HEK293 (cell line): ENCODE data around the gene RPL12.
A peak's percentile ranks its signal among the peaks of the same experiment; 100 is the strongest.

Experiments
- CTCF ChIA-PET: fragments of 350-600 bp; formaldehyde crosslinking; extraction: SDS; loops from one replicate; lab custom pipeline; 2021; ENCODE audit warnings: antibody characterized with exemption; lab: Yijun Ruan, JAX
- POLR2A ChIA-PET: fragments of 300-600 bp; formaldehyde crosslinking; extraction: SDS; loops from one replicate; lab custom pipeline; 2020; ENCODE audit warnings: antibody characterized with exemption, inconsistent platforms; lab: Yijun Ruan, JAX
- H3K27ac ChIP-seq: fragments of 200-500 bp; sonication (Bioruptor generic); 2 replicates; pipeline ENCODE4 v1.5.1; 2014; ENCODE audit warnings: low read depth, low read length, control low read depth, inconsistent platforms; ENCODE audit errors: extremely low read depth
- H3K36me3 ChIP-seq, 2 experiments: fragments of 200-500 bp in 1 of 2; sonication (Bioruptor generic) in 1 of 2; 1 replicate in 1 of 2; 2 replicates in 1 of 2; pipeline ENCODE4 v1.5.1; 2014 to 2017; ENCODE audit warnings: inconsistent platforms in 2 of 2, low read length in 2 of 2; ENCODE audit not compliant: control insufficient read depth in 2 of 2, insufficient read depth in 1 of 2
- H3K4me1 ChIP-seq: fragments of 200-500 bp; sonication (Bioruptor generic); 2 replicates; pipeline ENCODE4 v1.5.1; 2014; ENCODE audit warnings: mild to moderate bottlenecking, low read length, inconsistent platforms; ENCODE audit not compliant: control insufficient read depth, insufficient read depth
- H3K4me3 ChIP-seq: 2 replicates; pipeline ENCODE4 v1.5.1; 2011; ENCODE audit warnings: low read depth, mild to moderate bottlenecking, control low read depth, low read length, moderate library complexity
- H3K9me3 ChIP-seq: fragments of 200-500 bp; sonication (Bioruptor generic); 2 replicates; pipeline ENCODE4 v1.5.1; 2014; ENCODE audit warnings: low read depth, low read length, inconsistent platforms; ENCODE audit not compliant: control insufficient read depth, insufficient read depth
- GFI1B ChIP-seq: fragments of 450-650 bp; formaldehyde crosslinking; IDR thresholded peaks from 2 replicates; pipeline ENCODE4 v1.5.1; 2016; ENCODE audit warnings: missing biosample characterization, missing genetic modification characterization
- GLI2 ChIP-seq: fragments of 450-650 bp; formaldehyde crosslinking; IDR thresholded peaks from 2 replicates; pipeline ENCODE4; 2017; ENCODE audit warnings: missing biosample characterization, missing genetic modification characterization, low read depth, borderline replicate concordance
- GLI4 ChIP-seq: fragments of 450-650 bp; formaldehyde crosslinking; IDR thresholded peaks from 2 replicates; pipeline ENCODE4 v1.5.1; 2016; ENCODE audit warnings: missing biosample characterization, missing genetic modification characterization
- IKZF3 ChIP-seq: fragments of 450-650 bp; IDR thresholded peaks from 2 replicates; pipeline ENCODE4 v1.5.0; 2018; ENCODE audit warnings: missing biosample characterization, mild to moderate bottlenecking, missing genetic modification characterization, moderate library complexity
- MZF1 ChIP-seq: fragments of 450-650 bp; formaldehyde crosslinking; IDR thresholded peaks from 2 replicates; pipeline ENCODE4 v1.5.1; 2017; ENCODE audit warnings: missing biosample characterization, missing genetic modification characterization, borderline replicate concordance
- PRDM1 ChIP-seq: fragments of 450-650 bp; formaldehyde crosslinking; IDR thresholded peaks from 2 replicates; pipeline ENCODE4; 2016; ENCODE audit warnings: missing biosample characterization, missing genetic modification characterization
- RBAK ChIP-seq: fragments of 450-650 bp; formaldehyde crosslinking; IDR thresholded peaks from 2 replicates; pipeline ENCODE4 v1.5.1; 2016; ENCODE audit warnings: missing biosample characterization, missing genetic modification characterization
- SCRT1 ChIP-seq: fragments of 450-650 bp; formaldehyde crosslinking; IDR thresholded peaks from 2 replicates; pipeline ENCODE4 v1.5.1; 2016; ENCODE audit warnings: missing biosample characterization, missing genetic modification characterization, borderline replicate concordance
- SP2 ChIP-seq: fragments of 450-650 bp; formaldehyde crosslinking; IDR thresholded peaks from 2 replicates; pipeline ENCODE4 v1.5.1; 2016; ENCODE audit warnings: missing biosample characterization, missing genetic modification characterization
- ZBTB20 ChIP-seq: fragments of 450-650 bp; formaldehyde crosslinking; IDR thresholded peaks from 2 replicates; pipeline ENCODE4 v1.5.1; 2016; ENCODE audit warnings: missing biosample characterization, missing genetic modification characterization
- ZBTB48 ChIP-seq: fragments of 450-650 bp; formaldehyde crosslinking; IDR thresholded peaks from 2 replicates; pipeline ENCODE4 v1.5.1; 2016; ENCODE audit warnings: missing biosample characterization, missing genetic modification characterization
- ZFP69B ChIP-seq: fragments of 450-650 bp; formaldehyde crosslinking; IDR thresholded peaks from 2 replicates; pipeline ENCODE4 v1.5.1; 2016; ENCODE audit warnings: missing biosample characterization, missing genetic modification characterization
- ZNF10 ChIP-seq: fragments of 450-650 bp; formaldehyde crosslinking; IDR thresholded peaks from 2 replicates; pipeline ENCODE4 v1.5.1; 2017; ENCODE audit warnings: missing biosample characterization, missing genetic modification characterization
- ZNF121 ChIP-seq: fragments of 450-650 bp; formaldehyde crosslinking; IDR thresholded peaks from 2 replicates; pipeline ENCODE4 v1.5.1; 2016; ENCODE audit warnings: missing biosample characterization, missing genetic modification characterization
- ZNF133 ChIP-seq: fragments of 450-650 bp; formaldehyde crosslinking; IDR thresholded peaks from 2 replicates; pipeline ENCODE4 v1.5.1; 2016; ENCODE audit warnings: missing biosample characterization, missing genetic modification characterization
- ZNF138 ChIP-seq: fragments of 450-650 bp; formaldehyde crosslinking; IDR thresholded peaks from 2 replicates; pipeline ENCODE4 v1.5.1; 2016; ENCODE audit warnings: missing biosample characterization, missing genetic modification characterization, borderline replicate concordance
- ZNF155 ChIP-seq: fragments of 450-650 bp; formaldehyde crosslinking; IDR thresholded peaks from 2 replicates; pipeline ENCODE4 v1.5.1; 2016; ENCODE audit warnings: missing biosample characterization, missing genetic modification characterization
- ZNF184 ChIP-seq: fragments of 450-650 bp; IDR thresholded peaks from 2 replicates; pipeline ENCODE4 v1.5.1; 2018; ENCODE audit warnings: missing biosample characterization, mild to moderate bottlenecking, missing genetic modification characterization
- ZNF202 ChIP-seq: fragments of 450-650 bp; formaldehyde crosslinking; IDR thresholded peaks from 2 replicates; pipeline ENCODE4 v1.5.1; 2016; ENCODE audit warnings: missing biosample characterization, missing genetic modification characterization, borderline replicate concordance
- ZNF211 ChIP-seq: fragments of 450-650 bp; formaldehyde crosslinking; IDR thresholded peaks from 2 replicates; pipeline ENCODE4 v1.5.1; 2016; ENCODE audit warnings: low read depth, missing biosample characterization, missing genetic modification characterization
- ZNF354C ChIP-seq: fragments of 450-650 bp; formaldehyde crosslinking; IDR thresholded peaks from 2 replicates; pipeline ENCODE4 v1.5.1; 2016; ENCODE audit warnings: missing biosample characterization, missing genetic modification characterization, low read depth, borderline replicate concordance
- ZNF433 ChIP-seq: fragments of 450-650 bp; formaldehyde crosslinking; IDR thresholded peaks from 2 replicates; pipeline ENCODE4 v1.5.1; 2016; ENCODE audit warnings: missing biosample characterization, missing genetic modification characterization, low read depth
- ZNF521 ChIP-seq: fragments of 450-650 bp; formaldehyde crosslinking; IDR thresholded peaks from 2 replicates; pipeline ENCODE4 v1.5.1; 2017; ENCODE audit warnings: missing biosample characterization, mild to moderate bottlenecking, missing genetic modification characterization
- ZNF600 ChIP-seq: fragments of 450-650 bp; formaldehyde crosslinking; IDR thresholded peaks from 2 replicates; pipeline ENCODE4 v1.5.1; 2016; ENCODE audit warnings: missing biosample characterization, missing genetic modification characterization
- ZNF639 ChIP-seq: fragments of 450-650 bp; formaldehyde crosslinking; IDR thresholded peaks from 2 replicates; pipeline ENCODE4 v1.5.1; 2016; ENCODE audit warnings: missing biosample characterization, missing genetic modification characterization
- ZNF660 ChIP-seq: fragments of 450-650 bp; IDR thresholded peaks from 2 replicates; pipeline ENCODE4 v1.5.1; 2018; ENCODE audit warnings: missing biosample characterization, mild to moderate bottlenecking, missing genetic modification characterization
- ZNF76 ChIP-seq: fragments of 450-650 bp; formaldehyde crosslinking; IDR thresholded peaks from 2 replicates; pipeline ENCODE4; 2016; ENCODE audit warnings: low read depth, missing biosample characterization, missing genetic modification characterization, borderline replicate concordance
- ZNF776 ChIP-seq: fragments of 450-650 bp; formaldehyde crosslinking; IDR thresholded peaks from 2 replicates; pipeline ENCODE4 v1.5.0; 2017; ENCODE audit warnings: missing biosample characterization, missing genetic modification characterization, borderline replicate concordance
- ZNF777 ChIP-seq: fragments of 450-650 bp; formaldehyde crosslinking; IDR thresholded peaks from 2 replicates; pipeline ENCODE4 v1.5.1; 2017; ENCODE audit warnings: missing biosample characterization, missing genetic modification characterization, borderline replicate concordance
- TF ChIP-seq, protein P1 (sequence below): fragments of 450-650 bp; formaldehyde crosslinking; IDR thresholded peaks from 2 replicates; pipeline ENCODE4 v1.5.1; 2016; ENCODE audit warnings: missing biosample characterization, missing genetic modification characterization
- TF ChIP-seq, protein P2 (sequence below): fragments of 450-650 bp; formaldehyde crosslinking; IDR thresholded peaks from 2 replicates; pipeline ENCODE4 v1.5.1; 2016; ENCODE audit warnings: missing biosample characterization, missing genetic modification characterization
- TF ChIP-seq, protein P3 (sequence below): fragments of 450-650 bp; formaldehyde crosslinking; IDR thresholded peaks from 2 replicates; pipeline ENCODE4 v1.5.1; 2016; ENCODE audit warnings: missing biosample characterization, missing genetic modification characterization
- TF ChIP-seq, protein P4 (sequence below): fragments of 450-650 bp; IDR thresholded peaks from 2 replicates; pipeline ENCODE4 v1.5.1; 2018; ENCODE audit warnings: missing biosample characterization, mild to moderate bottlenecking, missing genetic modification characterization

RPL12 gene

GRCh38 chr9:127446713-127447415 lies 4.3 kb downstream of the RPL12 start:
- Histone ChIP-seq H3K27ac (no peak overlapping the region), H3K9me3 (no peaks in the 10 kb centered on the region), H3K36me3 (peaks cover 5 to 85% of the 10 kb centered on the region in 2 experiments; a peak in 2 of 3 replicates), H3K4me3 (no peak overlapping the region), H3K4me1 (no peaks in the 10 kb centered on the region)
- ChIA-PET POLR2A (interaction anchor here (0.7 to 2.4 kb wide), 6 partner anchors 12 to 222 kb away, joined by 3 to 10 read pairs (median 5); partner anchors contain the start of gene ZNF79), CTCF (interaction anchor here (0.6 to 0.7 kb wide), 2 partner anchors 87 to 226 kb away, joined by 3 to 6 read pairs; no protein-coding TSS in a partner anchor)
- 0 out of 2 replicates have a peak, but pooled peaks have one; percentile 16 for TF ChIP-seq ZNF600 (tag by site-specific recombination)
- TF ChIP-seq ZNF184, result 0 out of 2 replicates have a peak, but pooled peaks have one; percentile 10
- no peak for TF ChIP-seq GFI1B
- TF ChIP-seq ZNF121 (tag by site-specific recombination), result no peak
- no peak for TF ChIP-seq ZNF354C (tag by site-specific recombination)
- TF ChIP-seq, protein P1, sequence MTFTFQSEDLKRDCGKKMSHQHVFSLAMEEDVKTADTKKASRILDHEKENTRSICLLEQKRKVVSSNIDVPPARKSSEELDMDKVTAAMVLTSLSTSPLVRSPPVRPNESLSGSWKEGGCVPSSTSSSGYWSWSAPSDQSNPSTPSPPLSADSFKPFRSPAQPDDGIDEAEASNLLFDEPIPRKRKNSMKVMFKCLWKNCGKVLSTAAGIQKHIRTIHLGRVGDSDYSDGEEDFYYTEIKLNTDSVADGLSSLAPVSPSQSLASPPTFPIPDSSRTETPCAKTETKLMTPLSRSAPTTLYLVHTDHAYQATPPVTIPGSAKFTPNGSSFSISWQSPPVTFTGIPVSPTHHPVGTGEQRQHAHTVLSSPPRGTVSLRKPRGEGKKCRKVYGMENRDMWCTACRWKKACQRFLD (tag by site-specific recombination), result no peak
- no peak for TF ChIP-seq ZNF639 (tag by site-specific recombination)
- no peak for TF ChIP-seq SCRT1 (tag by site-specific recombination)
- peak; percentile 30; the same call in 1 of the 2 replicates for TF ChIP-seq ZBTB48
- TF ChIP-seq, protein P2, sequence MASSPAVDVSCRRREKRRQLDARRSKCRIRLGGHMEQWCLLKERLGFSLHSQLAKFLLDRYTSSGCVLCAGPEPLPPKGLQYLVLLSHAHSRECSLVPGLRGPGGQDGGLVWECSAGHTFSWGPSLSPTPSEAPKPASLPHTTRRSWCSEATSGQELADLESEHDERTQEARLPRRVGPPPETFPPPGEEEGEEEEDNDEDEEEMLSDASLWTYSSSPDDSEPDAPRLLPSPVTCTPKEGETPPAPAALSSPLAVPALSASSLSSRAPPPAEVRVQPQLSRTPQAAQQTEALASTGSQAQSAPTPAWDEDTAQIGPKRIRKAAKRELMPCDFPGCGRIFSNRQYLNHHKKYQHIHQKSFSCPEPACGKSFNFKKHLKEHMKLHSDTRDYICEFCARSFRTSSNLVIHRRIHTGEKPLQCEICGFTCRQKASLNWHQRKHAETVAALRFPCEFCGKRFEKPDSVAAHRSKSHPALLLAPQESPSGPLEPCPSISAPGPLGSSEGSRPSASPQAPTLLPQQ, result no peak
- no peak for TF ChIP-seq MZF1 (tag by site-specific recombination)
- no peak for TF ChIP-seq ZNF660
- TF ChIP-seq ZNF76, result 0 out of 2 replicates have a peak, but pooled peaks have one; percentile 22
- TF ChIP-seq, protein P3, sequence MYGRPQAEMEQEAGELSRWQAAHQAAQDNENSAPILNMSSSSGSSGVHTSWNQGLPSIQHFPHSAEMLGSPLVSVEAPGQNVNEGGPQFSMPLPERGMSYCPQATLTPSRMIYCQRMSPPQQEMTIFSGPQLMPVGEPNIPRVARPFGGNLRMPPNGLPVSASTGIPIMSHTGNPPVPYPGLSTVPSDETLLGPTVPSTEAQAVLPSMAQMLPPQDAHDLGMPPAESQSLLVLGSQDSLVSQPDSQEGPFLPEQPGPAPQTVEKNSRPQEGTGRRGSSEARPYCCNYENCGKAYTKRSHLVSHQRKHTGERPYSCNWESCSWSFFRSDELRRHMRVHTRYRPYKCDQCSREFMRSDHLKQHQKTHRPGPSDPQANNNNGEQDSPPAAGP (tag by site-specific recombination), result no peak
- no peak for TF ChIP-seq ZNF777 (tag by site-specific recombination)
- TF ChIP-seq SP2, result no peak
- no peak for TF ChIP-seq GLI2
- TF ChIP-seq ZNF776 (tag by site-specific recombination), result no peak
- TF ChIP-seq ZNF433, result no peak
- no peak for TF ChIP-seq ZFP69B (tag by site-specific recombination)
- no peak for TF ChIP-seq GLI4 (tag by site-specific recombination)
- no peak for TF ChIP-seq ZBTB20 (tag by site-specific recombination)
- TF ChIP-seq ZNF202, result no peak
- TF ChIP-seq ZNF211, result no peak
- TF ChIP-seq ZNF138, result no peak
- 0 out of 2 replicates have a peak, but pooled peaks have one; percentile 10 for TF ChIP-seq IKZF3 (tag by site-specific recombination)
- no peak for TF ChIP-seq ZNF521 (tag by site-specific recombination)
- TF ChIP-seq, protein P4, sequence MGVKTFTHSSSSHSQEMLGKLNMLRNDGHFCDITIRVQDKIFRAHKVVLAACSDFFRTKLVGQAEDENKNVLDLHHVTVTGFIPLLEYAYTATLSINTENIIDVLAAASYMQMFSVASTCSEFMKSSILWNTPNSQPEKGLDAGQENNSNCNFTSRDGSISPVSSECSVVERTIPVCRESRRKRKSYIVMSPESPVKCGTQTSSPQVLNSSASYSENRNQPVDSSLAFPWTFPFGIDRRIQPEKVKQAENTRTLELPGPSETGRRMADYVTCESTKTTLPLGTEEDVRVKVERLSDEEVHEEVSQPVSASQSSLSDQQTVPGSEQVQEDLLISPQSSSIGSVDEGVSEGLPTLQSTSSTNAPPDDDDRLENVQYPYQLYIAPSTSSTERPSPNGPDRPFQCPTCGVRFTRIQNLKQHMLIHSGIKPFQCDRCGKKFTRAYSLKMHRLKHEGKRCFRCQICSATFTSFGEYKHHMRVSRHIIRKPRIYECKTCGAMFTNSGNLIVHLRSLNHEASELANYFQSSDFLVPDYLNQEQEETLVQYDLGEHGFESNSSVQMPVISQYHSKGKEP (tag by site-specific recombination), result no peak
- no peak for TF ChIP-seq ZNF133
- no peak for TF ChIP-seq ZNF155 (tag by site-specific recombination)
- no peak for TF ChIP-seq RBAK (tag by site-specific recombination)
- peak; percentile 73 for TF ChIP-seq ZNF10 (tag by site-specific recombination)
- TF ChIP-seq PRDM1 (tag by site-specific recombination), result peak; percentile 47
